SK-N-MC (cell line): ENCODE results near the gene CXCR3.

Experiments
- EZH2 ChIP-seq: fragments of 200-600 bp; sonication (generic); IDR thresholded peaks from one replicate; pipeline ENCODE4 v1.6.1; 2017; ENCODE audit warnings: antibody characterized with exemption
- FOXP2 ChIP-seq: optimal IDR thresholded peaks from 2 replicates; pipeline ENCODE3; 2011; ENCODE audit warnings: mild to moderate bottlenecking, moderate library complexity; ENCODE audit not compliant: insufficient read depth; ENCODE audit errors: extremely low read length, control extremely low read depth
- POLR2AphosphoS5 ChIP-seq: IDR thresholded peaks from 2 replicates; pipeline ENCODE4 v1.6.1; 2012; ENCODE audit warnings: mild to moderate bottlenecking, low read depth, low read length, borderline replicate concordance

- TF ChIP-seq EZH2: no peak
- no peak for TF ChIP-seq POLR2AphosphoS5
- no peak for TF ChIP-seq FOXP2
Measured at GRCh38 chrX:71617742-71618141, 569 bp downstream of the CXCR3 start.
